Upper lobe of right lung (tissue), 1 donor: ENCODE measurements around the gene ROM1. TPM values are rescaled to one million over a fixed set of nuclear protein-coding genes. Genes with fewer than 3 reads are reported as not detected.
A peak's percentile ranks its signal among the peaks of the same experiment; 100 is the strongest.

ENCODE experiments used
- ATAC-seq: fragments of 200-7000 bp; cut with Tn5 transposase; one replicate; pipeline ENCODE4 v1.9.1; 2020; ENCODE audit warnings: mild to moderate bottlenecking, moderate library complexity
- DNase-seq: peaks from one replicate; pipeline ENCODE4 v3.0.0-alpha.2; 2020
- H3K27ac ChIP-seq: fragments of 200-600 bp; one replicate; pipeline ENCODE4 v1.8.0; 2022
- H3K27me3 ChIP-seq: fragments of 200-600 bp; one replicate; pipeline ENCODE4 v1.8.0; 2022; ENCODE audit warnings: mild to moderate bottlenecking
- H3K36me3 ChIP-seq: fragments of 200-600 bp; one replicate; pipeline ENCODE4 v1.8.0; 2022
- H3K4me1 ChIP-seq: fragments of 200-600 bp; one replicate; pipeline ENCODE4 v1.8.0; 2022
- H3K4me3 ChIP-seq: fragments of 200-600 bp; one replicate; pipeline ENCODE4 v1.8.0; 2022; ENCODE audit warnings: mild to moderate bottlenecking
- H3K9me3 ChIP-seq: fragments of 200-600 bp; one replicate; pipeline ENCODE4 v1.8.0; 2022
- intact Hi-C: fragments of 100-400 bp; cut with DNase I; formaldehyde crosslinking; loops from one replicate; pipeline ENCODE4 v1.11.0; 2022
- total RNA-seq: library from RNA; stranded (reverse); fragmentation: NEBNext Ultra II Directional; extraction: Animal tissue kit (Norgen Biotek cat#: 25700); gene quantifications from one replicate; pipeline ENCODE4 v1.2.1, GENCODE V29; 2021
- TF ChIP-seq, protein P1 (sequence below): fragments of 200-600 bp; IDR thresholded peaks from one replicate; pipeline ENCODE4 v1.8.0; 2022; ENCODE audit warnings: antibody characterized with exemption
- donor health status: DM: no; HTN: yes; CAD: no; lungs with severe emphysema.

ROM1 gene
- total RNA-seq, 1 donor from 2014 or later, result 5.2 TPM

DNA sequence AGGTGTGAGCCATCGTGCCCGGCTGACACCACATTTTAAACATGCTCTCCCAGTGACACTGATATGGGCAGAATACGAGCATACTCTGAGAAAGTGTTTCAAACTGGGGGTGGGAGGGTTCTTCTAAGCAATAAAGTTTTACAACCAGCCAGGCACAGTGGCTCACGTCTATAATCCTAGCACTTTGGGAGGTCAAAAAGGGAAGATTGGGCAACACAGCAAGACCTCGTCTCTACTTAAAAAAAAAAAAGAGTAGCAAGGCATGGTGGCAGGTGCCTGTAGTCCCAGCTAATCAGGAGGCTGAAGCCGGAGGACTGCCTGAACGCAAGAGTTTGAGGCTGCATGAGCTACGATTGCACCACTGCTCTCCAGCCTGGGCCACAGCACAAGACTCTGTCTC, 31.2 kb downstream of the ROM1 start:
- Histone ChIP-seq H3K27me3 (no peaks in the 10 kb centered on the region), H3K36me3 (peaks cover 45% of the 10 kb centered on the region), H3K27ac (no peak overlapping the region), H3K9me3 (no peaks in the 10 kb centered on the region), H3K4me3 (no peak overlapping the region), H3K4me1 (peaks cover 16% of the 10 kb centered on the region)
- no peak for DNase-seq
- ATAC-seq, result no peak
- TF ChIP-seq, protein P1, sequence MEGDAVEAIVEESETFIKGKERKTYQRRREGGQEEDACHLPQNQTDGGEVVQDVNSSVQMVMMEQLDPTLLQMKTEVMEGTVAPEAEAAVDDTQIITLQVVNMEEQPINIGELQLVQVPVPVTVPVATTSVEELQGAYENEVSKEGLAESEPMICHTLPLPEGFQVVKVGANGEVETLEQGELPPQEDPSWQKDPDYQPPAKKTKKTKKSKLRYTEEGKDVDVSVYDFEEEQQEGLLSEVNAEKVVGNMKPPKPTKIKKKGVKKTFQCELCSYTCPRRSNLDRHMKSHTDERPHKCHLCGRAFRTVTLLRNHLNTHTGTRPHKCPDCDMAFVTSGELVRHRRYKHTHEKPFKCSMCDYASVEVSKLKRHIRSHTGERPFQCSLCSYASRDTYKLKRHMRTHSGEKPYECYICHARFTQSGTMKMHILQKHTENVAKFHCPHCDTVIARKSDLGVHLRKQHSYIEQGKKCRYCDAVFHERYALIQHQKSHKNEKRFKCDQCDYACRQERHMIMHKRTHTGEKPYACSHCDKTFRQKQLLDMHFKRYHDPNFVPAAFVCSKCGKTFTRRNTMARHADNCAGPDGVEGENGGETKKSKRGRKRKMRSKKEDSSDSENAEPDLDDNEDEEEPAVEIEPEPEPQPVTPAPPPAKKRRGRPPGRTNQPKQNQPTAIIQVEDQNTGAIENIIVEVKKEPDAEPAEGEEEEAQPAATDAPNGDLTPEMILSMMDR, result no peak
- intact Hi-C loops, result no loop called here

DNA sequence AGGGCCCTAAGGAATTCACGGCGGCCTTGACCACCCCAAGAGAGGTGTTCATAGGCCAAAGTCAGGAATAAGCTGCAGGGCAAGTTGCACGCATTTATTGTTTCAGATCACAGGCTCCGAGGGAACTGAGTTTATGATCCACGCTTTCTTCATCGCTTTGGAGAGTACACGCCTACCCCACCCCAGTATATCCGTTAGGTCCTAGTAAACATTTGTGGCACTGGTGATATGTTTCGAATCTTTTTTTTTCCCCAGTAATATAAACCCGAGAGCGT, 32.6 kb downstream of the ROM1 start:
- no peak for DNase-seq
- peaks cover 45% of the 10 kb centered on the region for H3K36me3 ChIP-seq
- H3K4me1 ChIP-seq, result peaks cover 16% of the 10 kb centered on the region
- intact Hi-C loops, result no loop called here
- no peaks in the 10 kb centered on the region for H3K27me3 ChIP-seq
- TF ChIP-seq, protein P1, result no peak
- peak overlapping the region; percentile 96 for H3K27ac ChIP-seq
- H3K9me3 ChIP-seq, result no peaks in the 10 kb centered on the region
- peak overlapping the region; percentile 92 for H3K4me3 ChIP-seq
- no peak for ATAC-seq

DNA sequence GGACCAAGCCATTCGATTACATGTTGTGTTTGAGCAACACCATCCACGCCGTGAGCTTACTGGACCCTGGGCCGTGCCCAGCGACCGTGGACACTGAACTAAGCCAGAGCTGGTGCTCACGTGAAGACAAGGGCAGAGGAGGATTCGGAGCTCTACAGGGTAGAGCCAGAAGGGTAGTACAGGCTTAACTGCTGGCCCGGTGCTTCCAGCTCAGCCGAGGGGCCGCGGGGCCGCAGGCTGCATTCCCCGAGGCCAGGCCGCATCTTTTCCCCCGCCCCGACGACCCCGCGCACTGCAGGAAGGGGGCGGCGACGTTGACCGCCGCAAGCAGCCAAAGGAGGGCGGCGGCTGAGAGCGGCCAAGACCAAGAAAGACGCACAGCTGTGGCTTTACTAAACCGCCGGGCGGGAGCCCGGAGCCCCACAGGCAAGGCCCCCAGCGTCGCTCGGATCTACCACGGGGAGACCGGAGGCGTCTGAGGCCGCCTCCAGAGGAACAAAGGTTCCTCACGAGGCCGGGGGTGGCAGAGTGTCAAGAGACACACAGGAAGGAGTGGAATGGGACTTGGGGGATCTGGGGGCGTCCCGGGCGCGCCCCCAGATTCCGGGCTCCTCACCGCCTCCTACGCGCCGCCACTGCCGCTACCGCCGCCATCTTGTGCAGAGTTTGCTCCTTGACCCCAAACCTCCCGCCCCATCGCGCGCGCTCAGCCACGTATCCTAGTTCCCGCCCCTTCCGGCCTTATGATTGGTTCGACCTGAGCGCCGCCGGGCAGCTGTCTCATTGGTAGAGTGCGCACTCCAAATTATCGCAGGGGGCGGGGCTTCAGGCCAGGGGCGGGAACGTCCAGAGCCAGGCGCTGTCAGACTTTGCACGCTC, 33.1 kb downstream of the ROM1 start, which contains the start of gene GANAB:
Gene GANAB (minus strand): TSS at position 668 of the 879 bp plus-strand sequence. CDS start 14 bp downstream, at position 654.
- TF ChIP-seq, protein P1, result no peak
- H3K36me3 ChIP-seq, result peaks cover 45% of the 10 kb centered on the region
- peak; percentile 99 for ATAC-seq
- H3K27ac ChIP-seq, result peak within 1 kb of the TSS; percentile 96
- intact Hi-C loops, result no loop called here
- no peaks in the 10 kb centered on the region for H3K9me3 ChIP-seq
- H3K4me1 ChIP-seq, result peaks cover 16% of the 10 kb centered on the region
- DNase-seq, result peak; percentile 100
- no peaks in the 10 kb centered on the region for H3K27me3 ChIP-seq
- peak within 1 kb of the TSS; percentile 92 for H3K4me3 ChIP-seq

DNA sequence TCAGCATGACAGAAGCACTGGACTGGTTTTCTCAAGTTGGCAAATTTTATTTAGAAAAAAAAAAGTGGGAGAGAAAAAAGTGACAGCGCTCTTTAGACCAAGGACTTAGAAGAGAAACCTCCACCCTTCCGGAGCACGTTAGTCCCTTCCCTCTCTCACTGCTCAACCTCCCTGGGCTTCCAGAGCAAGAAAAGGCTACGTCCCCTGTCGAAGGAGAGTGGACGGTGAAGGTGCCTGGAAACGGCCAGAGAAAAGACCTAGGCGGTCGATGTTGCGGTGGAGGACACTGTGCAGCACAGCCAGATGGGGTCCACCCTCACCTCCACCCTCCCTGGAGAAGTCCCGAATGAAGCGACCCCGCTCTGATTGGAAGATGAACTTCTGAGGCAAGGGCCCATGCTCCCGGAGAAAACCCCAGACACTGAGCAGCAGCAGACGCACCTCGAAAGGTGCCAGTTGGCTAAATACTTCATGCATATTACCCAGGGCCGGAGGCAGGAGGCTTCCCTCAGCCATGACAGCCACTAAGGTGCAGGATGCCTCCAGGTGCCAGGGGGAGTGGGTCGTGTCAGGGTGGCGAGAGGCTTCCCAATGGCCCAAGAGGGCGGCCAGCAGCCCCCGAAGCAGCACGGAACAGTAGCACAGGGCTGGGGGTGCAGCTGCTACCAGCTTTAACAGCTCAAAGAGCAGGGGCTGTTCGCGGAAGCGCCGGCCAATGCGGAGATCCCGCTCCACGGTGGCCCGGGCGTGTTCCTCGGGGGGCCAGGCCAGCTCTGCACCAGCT, 34.0 kb downstream of the ROM1 start:
- intact Hi-C loops, result no loop called here
- Histone ChIP-seq H3K27ac (peak overlapping the region; percentile 96), H3K36me3 (peaks cover 43% of the 10 kb centered on the region), H3K27me3 (no peaks in the 10 kb centered on the region), H3K4me3 (no peak overlapping the region), H3K9me3 (no peaks in the 10 kb centered on the region), H3K4me1 (peaks cover 22% of the 10 kb centered on the region)
- DNase-seq, result no peak
- ATAC-seq, result no peak
- TF ChIP-seq, protein P1, result no peak

DNA sequence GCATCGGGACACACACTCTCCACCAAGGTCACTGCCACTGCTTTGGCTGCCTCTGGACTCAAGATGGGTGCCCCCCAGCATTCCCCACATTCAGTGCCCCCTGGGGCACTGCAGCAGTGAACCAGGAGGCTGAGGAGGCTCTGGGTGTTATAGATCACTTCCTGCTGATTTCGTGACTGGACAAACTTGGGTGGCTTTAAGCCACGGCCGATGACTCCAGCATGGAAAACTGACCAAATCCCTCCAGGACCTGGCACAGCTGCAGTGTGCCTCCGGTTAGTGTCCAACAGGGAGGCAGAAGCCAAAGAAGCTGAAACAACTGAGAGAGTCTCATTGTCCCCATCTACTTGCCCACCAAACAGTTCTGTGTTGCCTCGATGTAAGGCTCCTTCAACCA, 34.5 kb downstream of the ROM1 start:
- Histone ChIP-seq H3K27ac (no peak overlapping the region), H3K36me3 (peaks cover 37% of the 10 kb centered on the region), H3K9me3 (no peaks in the 10 kb centered on the region), H3K4me3 (no peak overlapping the region), H3K27me3 (no peaks in the 10 kb centered on the region), H3K4me1 (peaks cover 27% of the 10 kb centered on the region)
- intact Hi-C loops, result no loop called here
- no peak for ATAC-seq
- TF ChIP-seq, protein P1, result no peak
- no peak for DNase-seq
